ENCODE measurements around the gene ARHGEF28.

ARHGEF28 gene

DNA sequence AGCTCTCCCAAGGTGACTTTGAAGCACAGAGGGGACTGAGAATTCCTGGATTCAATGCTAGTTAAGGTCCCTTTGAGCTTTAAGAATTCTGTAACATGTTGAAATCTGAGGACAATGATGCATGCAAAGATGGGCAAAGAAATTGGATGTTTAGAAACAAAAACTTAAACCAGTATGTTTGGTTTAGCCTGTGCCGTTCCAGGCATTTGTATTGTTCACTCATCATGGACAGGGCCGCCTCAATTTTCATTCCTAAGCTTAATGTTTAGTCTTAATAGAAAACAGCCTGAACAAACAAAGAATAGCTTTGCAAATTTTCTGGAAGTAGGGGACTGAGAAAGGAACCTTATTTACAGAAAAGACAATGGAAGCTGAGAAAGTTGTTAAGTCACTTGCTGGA, 267.8 kb downstream of the ARHGEF28 start:
- H3K36me3 Mint-ChIP-seq (ENCODE audit: low read depth), result peaks cover 17% of the 10 kb centered on the region
- peaks cover 21% of the 10 kb centered on the region for H3K27me3 Mint-ChIP-seq (ENCODE audit: low read depth, poor library complexity)
- no peak overlapping the region for H3K4me3 Mint-ChIP-seq
- H3K9me3 Mint-ChIP-seq, result no peaks in the 10 kb centered on the region
- TF ChIP-seq CTCF (IDR thresholded peaks at IDR 0.05), result no peak
- H3K4me1 Mint-ChIP-seq, result peaks cover 6% of the 10 kb centered on the region
- no peak for DNase-seq
- H3K27ac Mint-ChIP-seq, result no peak overlapping the region

DNA sequence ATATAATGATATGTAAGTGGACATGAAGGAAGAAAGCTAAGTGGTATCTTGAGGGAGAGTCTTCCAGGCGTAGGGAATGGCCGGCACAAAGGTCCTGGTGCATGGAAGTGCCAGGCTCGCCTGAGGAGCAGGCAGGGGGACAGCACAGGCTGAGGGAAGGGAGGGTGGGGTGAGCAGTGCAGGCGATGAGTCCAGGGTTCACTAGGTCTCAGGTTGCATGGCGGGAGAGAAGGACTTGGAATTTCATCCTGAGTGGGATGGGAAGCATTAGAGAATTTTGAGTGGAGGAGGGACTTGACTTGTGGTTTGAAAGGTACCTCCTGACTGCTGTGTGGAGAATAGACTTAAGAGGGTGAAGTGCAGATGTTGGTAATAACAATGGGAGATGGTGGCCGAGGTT, 268.9 kb downstream of the ARHGEF28 start:
- no peaks in the 10 kb centered on the region for H3K9me3 Mint-ChIP-seq
- peaks cover 21% of the 10 kb centered on the region for H3K27me3 Mint-ChIP-seq (ENCODE audit: low read depth, poor library complexity)
- DNase-seq, result no peak
- H3K4me1 Mint-ChIP-seq, result peaks cover 6% of the 10 kb centered on the region
- peaks cover 17% of the 10 kb centered on the region for H3K36me3 Mint-ChIP-seq (ENCODE audit: low read depth)
- no peak overlapping the region for H3K27ac Mint-ChIP-seq
- TF ChIP-seq CTCF (IDR thresholded peaks at IDR 0.05), result no peak
- H3K4me3 Mint-ChIP-seq, result no peak overlapping the region

DNA sequence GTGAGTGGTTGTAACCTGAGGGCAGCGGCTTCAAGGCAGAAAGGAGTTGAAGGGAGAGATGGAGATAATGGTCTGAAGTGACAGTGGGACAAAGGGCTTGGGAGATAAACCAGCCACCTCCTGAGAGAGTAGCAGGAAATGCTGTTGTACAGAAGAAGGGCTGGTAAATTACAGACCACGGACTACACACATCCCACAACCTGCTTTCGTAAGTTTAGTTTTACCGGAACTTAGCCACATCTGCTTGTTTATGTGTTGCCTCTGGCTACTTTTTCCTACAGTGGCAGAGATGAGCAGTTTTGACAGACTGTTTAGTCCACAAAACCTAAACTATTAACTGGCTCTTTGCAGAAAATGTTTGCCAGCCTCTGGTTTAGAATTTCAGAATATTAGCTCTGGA, 269.5 kb downstream of the ARHGEF28 start:
- Mint-ChIP-seq H3K36me3 (ENCODE audit: low read depth) (peaks cover 17% of the 10 kb centered on the region), H3K4me3 (no peak overlapping the region), H3K4me1 (peaks cover 6% of the 10 kb centered on the region), H3K9me3 (no peaks in the 10 kb centered on the region), H3K27ac (no peak overlapping the region), H3K27me3 (ENCODE audit: low read depth, poor library complexity) (peaks cover 14% of the 10 kb centered on the region)
- DNase-seq, result no peak
- no peak for TF ChIP-seq CTCF (IDR thresholded peaks at IDR 0.05)

- Mint-ChIP-seq H3K4me3 (no peak overlapping the region), H3K27ac (peak overlapping the region; percentile 5), H3K27me3 (ENCODE audit: low read depth, poor library complexity) (peaks cover 17% of the 10 kb centered on the region), H3K4me1 (peaks cover 6% of the 10 kb centered on the region), H3K36me3 (ENCODE audit: low read depth) (peaks cover 17% of the 10 kb centered on the region), H3K9me3 (no peaks in the 10 kb centered on the region)
- no peak for TF ChIP-seq CTCF (IDR thresholded peaks at IDR 0.05)
- DNase-seq, result no peak
Observed at GRCh38 chr5:73896097-73896496, 270.1 kb downstream of the ARHGEF28 start.

DNA sequence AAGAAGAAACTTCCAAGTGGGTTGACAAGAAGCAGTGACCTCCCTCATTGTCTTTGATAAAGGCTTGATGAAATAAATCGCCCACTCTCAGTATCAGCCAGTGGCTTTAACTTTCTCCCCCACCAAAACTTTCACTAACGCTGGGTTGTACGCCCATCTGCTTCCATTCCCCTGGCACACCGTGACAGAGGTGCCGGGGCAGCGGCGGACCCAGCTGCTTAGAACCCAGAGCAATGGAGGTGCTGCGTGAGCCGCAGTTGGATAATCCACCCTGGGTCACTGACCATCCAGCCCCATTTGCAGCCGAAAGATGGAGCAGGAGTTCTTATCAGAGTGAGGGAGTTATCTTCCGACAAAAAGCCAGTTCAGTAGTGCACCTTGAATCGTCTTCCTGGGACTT, 270.7 kb downstream of the ARHGEF28 start:
- H3K27ac Mint-ChIP-seq, result no peak overlapping the region
- no peaks in the 10 kb centered on the region for H3K9me3 Mint-ChIP-seq
- H3K4me1 Mint-ChIP-seq, result peaks cover 9% of the 10 kb centered on the region
- no peak overlapping the region for H3K4me3 Mint-ChIP-seq
- no peak for TF ChIP-seq CTCF (IDR thresholded peaks at IDR 0.05)
- H3K36me3 Mint-ChIP-seq (ENCODE audit: low read depth), result peaks cover 17% of the 10 kb centered on the region
- DNase-seq, result no peak
- peaks cover 14% of the 10 kb centered on the region for H3K27me3 Mint-ChIP-seq (ENCODE audit: low read depth, poor library complexity)

- Mint-ChIP-seq H3K36me3 (ENCODE audit: low read depth) (peaks cover 8% of the 10 kb centered on the region), H3K4me3 (no peak overlapping the region), H3K27ac (no peak overlapping the region), H3K9me3 (no peaks in the 10 kb centered on the region), H3K4me1 (peaks cover 15% of the 10 kb centered on the region), H3K27me3 (ENCODE audit: low read depth, poor library complexity) (peaks cover 14% of the 10 kb centered on the region)
- no peak for TF ChIP-seq CTCF (IDR thresholded peaks at IDR 0.05)
- no peak for DNase-seq
Observed at GRCh38 chr5:73897893-73898292, 271.9 kb downstream of the ARHGEF28 start.
